GM04504 (cell line): ENCODE results near the gene RALGPS1.

Source experiments
- DNase-seq: peaks from one replicate; pipeline ENCODE4 v3.0.0-alpha.2; 2012; ENCODE audit warnings: low read depth

The RALGPS1 gene

DNA sequence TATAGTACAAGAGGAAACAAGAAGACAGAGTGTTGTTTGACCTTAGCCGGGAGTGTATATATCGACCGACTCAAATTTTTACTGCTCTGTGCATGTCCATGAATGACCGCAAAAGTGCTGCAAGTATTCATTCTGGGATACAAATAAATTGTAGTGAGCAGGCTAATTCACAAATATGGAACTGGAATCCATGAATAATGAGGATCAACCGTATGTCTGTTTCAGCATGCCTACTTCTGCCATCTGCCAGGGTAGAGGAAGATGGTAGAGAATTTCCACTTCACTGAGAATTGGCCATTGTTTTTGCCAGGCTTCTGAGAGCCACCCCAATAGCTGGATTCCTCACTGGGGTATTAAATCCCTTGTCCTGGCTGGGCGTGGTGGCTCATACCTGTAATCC lies 8.5 kb upstream of the RALGPS1 start:
- DNase-seq = no peak

DNA sequence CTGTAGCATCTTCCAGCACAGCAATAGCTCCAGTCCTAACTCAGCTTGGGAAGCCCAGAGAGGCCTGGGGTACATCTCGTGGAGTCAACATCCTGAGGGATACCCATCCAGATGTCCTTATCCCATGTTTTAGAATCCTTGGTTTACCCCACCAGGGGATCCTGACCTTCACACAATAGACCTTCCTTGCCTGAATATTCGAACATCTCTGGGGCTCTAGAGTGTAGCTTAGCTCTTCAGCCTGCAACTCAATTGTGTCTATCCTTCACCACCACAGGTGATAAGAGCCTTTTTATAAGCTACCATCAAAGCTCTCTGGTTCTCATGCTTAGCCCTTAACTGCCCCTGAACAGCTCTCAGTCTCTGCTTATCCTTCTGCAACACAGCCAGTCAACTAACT lies 7.5 kb upstream of the RALGPS1 start:
- no peak for DNase-seq

DNA sequence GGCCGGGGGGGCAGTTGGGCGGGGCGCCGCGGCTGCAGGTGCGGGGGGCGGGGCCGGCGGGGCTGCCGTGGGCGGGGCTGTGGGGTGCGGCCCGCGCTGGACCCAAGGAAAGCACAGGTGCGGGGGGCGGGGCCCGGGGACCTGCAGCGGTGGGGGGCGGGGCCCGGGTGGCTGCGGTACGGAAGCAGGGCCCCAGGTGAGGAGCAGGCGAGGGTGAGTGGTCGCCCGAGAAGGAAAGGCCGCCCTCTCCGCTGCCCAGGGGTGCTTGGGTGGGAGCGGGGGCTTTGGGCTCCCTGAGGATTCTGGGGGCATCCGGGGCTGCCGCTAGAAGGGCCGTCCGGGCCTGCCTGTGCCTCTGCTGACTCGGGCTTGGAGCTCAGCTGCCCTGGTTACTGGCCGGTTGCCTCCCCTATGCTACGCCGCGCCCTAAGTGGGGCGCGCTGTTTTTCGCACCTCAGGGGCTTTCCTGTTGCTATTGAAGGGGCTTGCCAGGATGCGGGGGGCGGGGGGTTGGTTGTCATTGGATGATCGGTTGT lies 767 bp downstream of the RALGPS1 start:
- no peak for DNase-seq

DNA sequence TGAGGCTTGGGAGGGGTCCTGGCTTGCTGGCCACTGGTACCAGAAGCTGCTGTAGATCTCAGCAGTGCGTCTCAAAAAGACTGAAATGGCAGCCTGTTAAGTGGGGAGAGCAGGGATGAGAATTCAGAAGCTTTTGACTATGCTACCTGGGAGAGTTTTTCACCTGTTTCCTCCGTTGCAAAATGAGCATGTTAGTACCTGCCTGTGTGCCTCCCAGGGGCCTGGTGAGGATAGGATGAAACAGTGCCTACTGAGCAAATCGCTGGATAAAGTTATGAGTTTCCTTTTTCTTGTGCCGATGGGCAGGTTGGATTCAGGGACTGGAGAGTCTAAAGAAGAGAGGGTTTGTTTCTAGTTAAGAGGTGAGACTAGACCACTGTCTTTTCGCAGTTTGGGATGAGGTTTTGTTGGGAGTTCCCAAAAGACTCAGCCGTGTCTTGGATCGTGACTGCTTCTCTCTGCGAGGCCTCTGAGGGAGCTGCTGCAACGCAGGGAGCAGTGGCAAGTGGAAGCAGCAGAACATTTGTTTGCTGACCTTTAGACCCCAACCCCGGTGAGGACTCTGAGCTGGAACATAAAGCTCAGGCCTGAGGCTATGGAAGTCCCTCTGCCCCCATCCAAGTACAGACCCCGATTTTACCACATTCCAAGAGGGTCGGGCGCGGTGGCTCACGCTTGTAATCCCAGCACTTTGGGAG lies 1.4 kb downstream of the RALGPS1 start:
- DNase-seq = no peak

DNA sequence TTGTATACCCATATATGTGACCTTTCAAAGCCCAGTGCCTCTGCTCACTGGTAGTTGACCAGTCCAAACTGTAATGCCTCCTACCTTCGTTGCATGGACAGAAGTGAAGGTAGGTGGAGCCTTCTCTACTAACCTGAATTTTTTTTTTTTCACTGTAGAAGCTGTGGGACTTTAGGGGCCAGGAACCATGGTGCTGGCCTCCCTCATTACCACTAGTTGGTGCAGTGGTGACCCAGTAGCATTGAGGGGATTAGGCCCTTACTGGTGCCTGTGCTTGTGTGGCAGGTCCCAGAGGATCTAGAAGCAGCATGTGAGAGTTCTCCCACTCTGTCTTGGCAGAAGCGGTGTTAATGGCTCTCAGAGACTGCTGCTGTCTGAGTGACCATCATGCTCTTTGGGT lies 2.3 kb downstream of the RALGPS1 start:
- no peak for DNase-seq

DNA sequence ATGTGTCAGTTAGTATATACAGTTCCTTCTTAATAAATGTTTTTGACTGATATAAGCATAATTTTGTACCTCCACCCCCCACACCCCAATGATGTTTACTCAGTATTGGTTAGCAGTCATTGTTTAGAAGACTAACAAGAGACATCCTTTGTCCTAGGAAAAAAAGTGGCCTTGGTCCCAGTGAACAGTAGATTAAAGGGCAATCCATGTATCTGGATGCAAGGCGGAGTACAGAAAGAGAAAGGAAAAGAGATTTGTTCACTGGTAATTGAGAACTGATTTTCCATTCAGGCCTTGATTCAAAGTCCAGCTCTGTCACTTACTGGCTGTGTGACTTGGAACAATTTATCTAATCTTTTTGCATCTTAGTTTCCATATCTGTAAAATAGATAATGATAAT lies 4.6 kb downstream of the RALGPS1 start:
- no peak for DNase-seq

DNA sequence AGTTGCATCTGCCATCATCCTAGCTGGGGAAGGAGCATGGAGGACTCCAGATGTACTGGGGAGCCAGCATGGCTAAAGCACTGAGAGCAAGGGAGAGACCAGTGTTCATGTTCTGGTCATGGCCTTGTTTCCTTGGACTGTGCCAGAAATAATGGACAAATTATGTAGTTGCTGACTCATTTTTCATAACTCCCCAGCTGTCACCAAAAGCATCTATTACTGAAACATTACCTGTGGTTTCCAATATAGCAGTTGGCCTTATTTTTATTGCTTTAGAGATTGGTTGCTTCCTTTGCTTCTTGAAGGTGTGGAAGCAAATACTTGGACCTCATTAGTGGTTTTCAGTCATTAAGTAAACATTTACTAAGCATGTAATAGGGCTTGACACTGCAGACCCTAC lies 11.3 kb downstream of the RALGPS1 start:
- no peak for DNase-seq

DNA sequence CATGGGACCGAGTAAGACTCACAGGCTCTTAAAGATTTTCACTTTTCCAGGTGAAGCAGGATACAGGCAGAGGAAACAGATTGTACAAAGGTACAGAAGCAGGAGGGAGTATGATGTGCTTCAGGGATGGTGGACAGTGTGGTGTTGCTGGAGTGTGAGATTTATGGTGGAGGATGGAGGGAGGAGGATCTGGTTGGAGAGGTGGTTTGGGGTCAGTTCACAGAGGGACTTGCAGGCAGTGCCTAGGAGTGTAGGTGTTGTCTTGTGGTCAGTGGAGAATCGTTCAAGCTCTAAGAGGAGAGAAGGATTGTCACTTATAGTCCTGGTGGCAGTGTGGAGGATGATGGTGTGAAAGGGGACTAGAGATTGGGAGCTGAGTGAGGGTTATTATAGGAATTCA lies 11.8 kb downstream of the RALGPS1 start:
- DNase-seq = no peak

DNA sequence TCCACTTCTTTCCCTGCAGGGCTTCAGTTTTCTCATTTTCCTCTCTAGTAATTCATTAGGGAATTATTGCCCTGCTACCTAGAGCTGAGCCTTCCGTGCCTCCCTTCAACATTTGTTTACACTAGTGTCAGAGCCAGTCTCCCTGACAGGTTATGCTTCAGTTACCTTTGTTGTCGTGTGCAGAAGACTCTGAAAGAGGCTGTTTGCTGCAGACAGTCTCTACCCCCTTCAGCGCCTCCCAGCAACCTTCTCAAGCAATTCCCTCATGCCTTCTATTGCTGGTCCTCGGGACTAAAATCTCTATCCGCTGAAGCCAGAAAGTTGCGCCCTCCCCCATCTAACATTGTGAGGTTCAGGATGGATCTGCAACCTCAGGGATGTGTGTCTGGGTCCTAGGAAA lies 12.8 kb downstream of the RALGPS1 start:
- DNase-seq = no peak

DNA sequence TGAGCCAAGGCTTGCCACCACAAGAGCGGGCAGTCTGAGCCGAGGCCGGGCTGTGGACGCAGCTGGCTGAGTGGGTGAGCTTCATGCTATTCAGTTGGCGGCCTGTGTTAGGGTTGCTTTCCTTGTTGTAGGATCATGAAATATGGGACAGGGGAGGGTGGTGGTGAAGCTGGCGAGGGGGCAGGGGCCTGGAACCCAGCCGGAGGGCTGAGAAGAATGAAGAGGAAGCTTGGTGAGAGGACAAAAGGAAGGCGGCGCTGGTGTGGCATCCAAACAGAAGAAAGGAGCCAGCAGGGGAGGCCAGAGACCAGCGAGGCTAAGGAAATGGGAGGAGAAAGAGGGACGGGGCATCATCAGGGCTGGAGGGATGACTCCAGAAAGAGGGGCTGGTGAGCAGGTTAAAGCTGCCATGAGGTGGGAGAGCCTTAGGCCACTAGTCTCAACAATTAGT lies 18.3 kb downstream of the RALGPS1 start:
- DNase-seq = no peak

DNA sequence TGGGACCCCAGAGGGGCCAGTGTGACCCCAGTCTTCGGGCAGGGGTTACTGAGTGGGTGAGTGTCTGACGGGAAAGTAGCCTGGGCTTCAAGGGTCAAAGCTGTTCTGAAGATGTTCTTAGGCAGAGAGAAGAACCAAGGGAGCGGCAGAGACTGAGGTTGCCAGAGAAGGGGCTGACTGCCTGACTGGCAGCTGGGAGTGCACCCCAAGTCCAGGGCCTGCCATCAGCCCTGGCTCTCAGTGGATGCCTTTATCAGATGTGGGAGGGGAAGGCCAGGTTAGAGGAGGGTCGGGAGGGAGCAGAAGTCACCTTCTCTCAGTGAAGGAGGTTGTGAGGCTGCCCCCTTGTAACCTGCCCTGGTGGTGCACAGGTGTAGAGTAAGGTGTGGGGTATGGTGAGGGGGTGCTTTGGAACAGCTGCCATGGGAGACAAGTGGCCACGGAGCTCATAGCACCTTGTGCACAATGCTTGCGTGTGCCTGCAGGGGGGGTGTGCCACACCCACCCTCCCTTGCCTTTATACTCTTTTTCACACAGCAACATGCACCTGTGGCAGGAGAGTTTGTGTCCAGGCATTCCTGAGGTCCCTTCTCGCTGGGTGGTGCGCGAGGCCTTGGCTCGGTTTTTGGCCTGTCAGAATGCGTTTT lies 18.9 kb downstream of the RALGPS1 start:
- no peak for DNase-seq

DNA sequence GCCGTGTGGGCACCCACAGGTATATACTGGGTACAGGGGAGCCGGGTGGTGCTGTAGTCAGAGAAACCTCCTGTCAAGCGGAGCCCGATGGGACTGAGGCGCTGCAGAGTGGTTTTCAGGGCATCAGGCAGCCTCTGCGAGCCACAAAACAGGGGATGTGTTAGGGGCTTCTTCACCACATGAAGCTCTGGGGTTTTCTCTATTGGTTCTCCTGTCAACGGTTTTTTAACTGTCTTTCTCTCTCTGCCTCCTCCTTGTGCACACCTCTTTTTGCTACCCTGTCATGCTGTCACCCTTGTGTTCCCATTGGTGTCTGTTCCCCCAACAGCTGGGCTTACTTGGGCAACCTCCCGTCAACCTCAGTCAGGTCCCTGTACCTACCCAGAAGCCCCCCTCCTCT lies 19.9 kb downstream of the RALGPS1 start:
- DNase-seq = no peak

DNA sequence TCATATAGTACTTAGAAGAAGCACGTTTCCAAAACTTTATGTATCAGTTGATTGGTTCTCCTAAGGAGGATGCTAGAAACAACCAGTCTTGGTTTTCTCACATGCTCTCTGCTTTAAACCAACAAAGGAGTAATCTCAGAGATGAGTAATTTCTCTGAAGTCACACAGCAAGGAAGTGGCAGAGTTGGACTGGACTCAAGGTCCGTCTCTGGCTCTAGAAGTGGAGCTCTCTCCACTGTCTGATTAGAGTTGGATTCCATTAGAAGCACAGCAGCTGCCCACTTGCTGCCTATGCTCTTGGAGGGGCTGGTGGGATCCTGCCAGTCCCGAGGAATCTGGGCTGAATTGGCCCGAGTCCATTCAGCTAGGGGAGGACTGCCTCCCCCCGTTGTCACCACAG lies 21.0 kb downstream of the RALGPS1 start:
- DNase-seq = no peak

DNA sequence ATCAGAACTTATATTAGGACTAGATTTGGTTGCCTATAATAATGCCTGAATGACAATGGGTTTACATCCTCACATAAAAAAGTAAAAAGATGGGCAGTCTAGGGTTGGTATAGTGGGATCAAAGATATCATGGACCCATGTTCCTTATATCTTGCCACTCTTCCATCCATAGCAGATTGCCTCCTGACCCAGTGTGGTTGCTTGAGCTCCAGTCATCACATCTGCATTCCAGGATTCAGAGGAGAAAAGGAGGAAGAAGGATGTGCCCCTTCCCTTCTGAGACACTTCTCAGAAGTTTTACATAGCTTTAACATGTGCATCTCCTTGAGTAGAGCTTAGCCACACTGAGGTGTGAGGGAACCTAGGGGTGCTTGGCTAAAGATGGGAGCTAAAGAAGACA lies 22.9 kb downstream of the RALGPS1 start:
- no peak for DNase-seq

DNA sequence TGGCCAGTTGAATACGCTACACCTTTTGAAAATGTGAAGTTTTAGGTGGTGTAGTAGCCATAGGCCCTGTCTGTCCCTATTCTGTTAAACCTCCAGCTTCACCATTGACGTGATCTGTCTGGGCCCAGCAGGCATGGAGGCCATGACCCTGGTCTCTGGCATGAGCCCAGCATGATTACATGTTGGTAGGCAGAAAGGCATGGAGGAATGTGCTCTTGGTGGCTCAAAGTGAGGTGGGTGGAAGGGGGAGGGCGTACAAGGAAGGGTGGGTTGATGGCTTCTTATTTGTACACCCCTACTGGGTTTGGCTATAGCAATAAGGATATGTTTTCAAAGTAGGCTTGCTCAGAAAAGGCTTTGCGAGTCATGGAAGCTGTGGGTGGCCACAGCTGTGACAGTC lies 23.7 kb downstream of the RALGPS1 start:
- DNase-seq = no peak

DNA sequence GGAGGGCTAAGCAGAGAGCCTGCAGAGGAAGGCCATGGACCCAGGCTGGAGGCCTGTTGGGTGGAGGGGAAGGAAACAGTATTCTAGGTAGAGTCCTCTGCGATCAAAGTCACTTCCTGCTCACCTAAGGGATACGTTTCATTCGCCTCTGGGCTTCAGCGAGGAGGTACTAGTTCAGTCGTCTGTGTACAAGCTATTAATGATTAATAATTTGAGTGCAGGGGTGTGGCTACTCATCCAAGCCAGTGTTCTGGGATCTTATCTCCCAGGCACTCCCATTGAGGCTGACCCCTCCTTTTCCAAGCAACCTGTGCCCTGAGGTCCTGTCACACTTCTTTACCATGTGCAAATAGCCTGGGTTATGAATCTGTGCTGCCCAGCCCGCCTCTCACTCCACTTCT lies 25.2 kb downstream of the RALGPS1 start:
- DNase-seq = no peak

DNA sequence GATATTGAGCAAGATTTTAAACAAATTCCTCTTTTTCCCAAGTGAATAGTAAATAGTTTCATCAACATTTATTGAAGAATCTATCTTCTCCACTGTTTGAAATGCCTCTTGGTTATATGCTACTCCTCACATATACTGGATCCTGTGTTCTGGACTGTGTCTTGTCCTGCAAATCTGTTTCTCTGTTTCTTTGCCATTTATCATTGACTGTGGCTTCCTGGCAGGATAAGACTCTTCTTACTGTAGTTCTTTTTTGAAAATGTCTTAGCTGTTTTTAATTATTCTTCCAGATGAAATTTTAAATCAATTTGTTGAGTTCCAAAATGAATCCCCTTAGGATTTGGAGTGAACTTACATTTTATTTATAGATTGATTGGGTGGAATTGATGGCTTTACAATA lies 27.8 kb downstream of the RALGPS1 start:
- no peak for DNase-seq

DNA sequence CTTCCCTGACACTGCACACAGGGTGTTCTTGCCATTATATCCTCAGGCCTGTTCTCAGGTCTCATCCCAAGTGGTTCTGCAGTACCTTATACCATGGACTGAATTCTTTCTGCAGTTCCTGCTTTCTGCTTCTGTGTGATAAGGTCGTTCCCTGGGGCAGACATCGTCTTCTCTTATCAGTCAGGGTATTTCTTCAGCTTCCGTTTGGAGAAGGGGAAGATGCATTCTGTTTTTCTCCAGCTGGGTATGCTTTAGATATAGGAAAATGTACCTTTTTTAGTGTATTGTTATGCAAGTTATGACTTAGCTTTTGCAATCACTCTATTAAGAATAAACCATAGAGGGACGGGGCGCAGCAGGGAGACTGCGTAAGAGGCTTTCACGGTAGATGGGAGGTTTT lies 31.1 kb downstream of the RALGPS1 start:
- no peak for DNase-seq

DNA sequence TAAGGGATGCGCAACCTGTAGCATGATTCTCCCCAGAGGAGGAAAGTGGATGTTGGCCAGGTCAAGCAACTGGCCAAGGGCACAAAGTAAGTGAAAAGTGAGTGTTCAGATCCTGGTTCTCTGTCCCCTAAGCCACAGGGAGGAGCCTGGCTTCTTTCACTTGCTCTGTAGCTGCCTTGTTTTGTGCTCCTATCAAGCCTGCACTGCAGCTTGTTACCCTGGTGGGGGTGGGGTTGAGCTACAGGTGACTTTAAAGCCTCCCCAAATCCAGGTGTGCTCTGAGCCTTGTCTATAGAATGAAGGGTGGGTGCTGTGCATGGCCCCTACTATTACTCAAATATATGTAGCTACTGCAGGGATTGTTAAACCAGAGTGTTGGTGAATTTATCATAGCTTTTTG lies 32.9 kb downstream of the RALGPS1 start:
- no peak for DNase-seq

DNA sequence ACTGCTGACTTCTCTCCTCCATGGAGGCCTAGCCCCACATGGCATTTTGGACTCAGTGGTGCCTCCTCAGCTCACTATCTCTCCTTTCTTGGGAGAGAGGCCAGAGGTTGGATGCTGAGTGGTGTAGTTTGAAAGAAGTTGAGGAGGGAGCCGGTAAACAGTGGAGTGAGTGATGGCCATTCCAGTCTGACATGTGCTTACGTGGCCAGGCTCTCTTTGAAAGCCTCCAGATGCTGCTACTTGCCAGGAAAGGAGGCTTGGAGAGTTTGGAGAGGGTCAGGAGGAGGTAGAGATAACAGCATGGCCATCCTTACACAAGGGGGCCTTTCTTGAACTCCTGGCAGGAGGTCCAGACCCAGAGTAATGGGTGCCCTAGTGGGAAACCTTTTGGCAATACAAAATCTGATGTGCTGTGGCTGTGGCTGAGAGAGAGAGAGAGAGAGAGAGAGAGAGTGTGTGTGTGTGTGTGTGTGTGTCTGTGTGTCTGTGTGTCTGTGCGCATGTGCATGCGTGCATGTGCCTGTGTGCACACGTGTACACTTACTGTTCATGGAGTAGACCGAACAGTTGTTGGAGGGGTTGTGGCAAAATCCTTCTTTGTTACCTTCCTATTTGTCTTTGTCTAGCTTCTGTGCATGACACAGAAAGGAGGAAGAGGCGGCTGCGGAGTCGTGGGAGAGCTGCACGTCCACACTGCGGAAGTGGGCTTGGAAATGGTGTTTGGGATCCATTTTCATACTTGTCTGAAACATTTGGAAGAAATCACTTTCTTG lies 37.8 kb downstream of the RALGPS1 start:
- no peak for DNase-seq

DNA sequence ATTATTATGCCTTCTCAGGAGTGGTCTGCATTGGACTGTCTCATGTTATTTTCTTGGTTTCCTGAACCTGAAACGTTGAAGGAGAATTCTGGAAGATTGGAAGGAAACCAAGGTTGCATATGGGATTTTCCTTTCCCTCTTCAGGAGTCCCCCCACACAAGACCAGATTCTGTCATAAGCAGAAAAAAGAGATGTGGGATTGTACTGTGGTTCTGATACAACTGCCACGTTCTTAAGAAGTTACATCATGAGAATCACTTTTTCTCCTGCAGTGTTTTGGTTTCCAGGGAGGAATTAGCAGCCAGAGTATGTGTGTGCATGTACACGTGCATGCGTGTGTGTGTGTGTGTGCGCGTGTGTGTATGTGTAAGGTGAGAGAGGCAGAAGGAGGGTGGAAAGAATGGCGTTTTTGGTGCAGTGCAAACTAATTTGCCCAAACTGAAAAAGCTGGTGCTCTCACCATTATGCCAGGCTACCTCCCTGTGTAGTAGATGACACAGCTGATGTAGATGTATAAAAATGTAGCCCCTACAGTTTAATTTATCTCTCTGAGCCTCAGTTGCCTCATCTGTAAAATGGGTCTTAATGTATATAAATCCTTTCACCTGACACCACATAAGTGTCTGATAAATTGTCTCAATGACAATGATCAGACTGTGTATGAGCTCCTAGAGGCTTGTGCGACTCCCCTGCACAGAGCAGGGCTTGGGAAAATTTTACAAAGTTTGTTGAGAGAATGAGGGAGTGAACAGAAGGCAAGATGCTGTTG lies 38.6 kb downstream of the RALGPS1 start:
- no peak for DNase-seq

DNA sequence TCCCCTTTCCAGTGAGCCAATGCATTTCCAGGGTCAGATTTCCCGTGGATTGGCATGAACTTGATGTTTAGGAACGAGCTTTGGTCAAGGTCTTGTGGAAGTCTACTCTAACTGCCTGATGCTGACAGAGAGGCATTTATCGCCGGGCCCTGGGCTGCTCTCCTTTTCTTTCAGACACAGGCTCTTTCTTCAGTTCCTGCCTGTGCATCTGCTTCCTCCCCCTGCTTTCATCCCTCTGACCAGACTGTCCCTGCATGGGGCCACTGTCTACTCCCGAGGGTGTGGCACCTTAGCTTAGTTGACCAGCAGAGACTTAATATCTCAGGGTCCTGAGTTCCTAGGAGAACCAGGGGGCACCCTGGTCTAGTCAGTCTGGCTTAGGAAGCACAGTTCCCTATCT lies 41.2 kb downstream of the RALGPS1 start:
- DNase-seq = no peak
